Caco-2 (cell line): ENCODE data around the gene MUC5AC. TPM values are rescaled to one million over a fixed set of nuclear protein-coding genes. Genes with fewer than 3 reads are reported as not detected.
"Not testable (repeated sequence)": the region's sequence is repeated elsewhere in the genome, so short reads cannot be mapped to it uniquely, and the experiment has no call there.

ENCODE experiments used
- BruUV-seq: library from RNA; stranded (reverse); fragments of 400-500 nt; replicated peaks from 2 replicates; lab custom pipeline; 2021; lab: Mats Ljungman, UMichigan
- CTCF ChIA-PET: fragments of 300-600 bp; sonication (Branson Sonifier 250); formaldehyde crosslinking; loops from one replicate; lab custom pipeline; 2022; ENCODE audit warnings: antibody characterized with exemption; lab: Charles Lee
- POLR2A ChIA-PET: fragments of 300-600 bp; sonication (Branson Sonifier 250); formaldehyde crosslinking; loops from one replicate; lab custom pipeline; 2022; ENCODE audit warnings: antibody characterized with exemption; lab: Charles Lee
- DNase-seq, 2 experiments: peaks; one replicate each; pipeline versions ENCODE4 v3.0.0 to v3.0.0-alpha.2; 2020 to 2022
- H3K27me3 ChIP-seq: replicated peaks from 2 replicates; pipeline ENCODE4 v1.6.0; 2011; ENCODE audit warnings: low read length; ENCODE audit not compliant: control insufficient read depth, insufficient read depth
- H3K36me3 ChIP-seq: 2 replicates; pipeline ENCODE4 v1.5.1; 2011; ENCODE audit warnings: low read length; ENCODE audit not compliant: control insufficient read depth, insufficient read depth
- H3K4me1 ChIP-seq: fragments of 250-450 bp; sonication (Bioruptor Pico); 2 replicates; pipeline ENCODE4 v1.5.1; 2020; ENCODE audit warnings: mild to moderate bottlenecking
- H3K4me3 ChIP-seq: 2 replicates; pipeline ENCODE4 v1.5.1; 2011; ENCODE audit warnings: low read depth, mild to moderate bottlenecking, control low read depth, low read length
- H3K9me3 ChIP-seq: fragments of 250-450 bp; sonication (Bioruptor Pico); 2 replicates; pipeline ENCODE4 v1.5.1; 2020; ENCODE audit warnings: mild to moderate bottlenecking, moderate library complexity
- H3K27ac Mint-ChIP-seq: one replicate; pipeline ENCODE4 v1.8.0; 2022; ENCODE audit warnings: mixed read lengths; ENCODE audit not compliant: unreplicated experiment
- H3K27me3 Mint-ChIP-seq: one replicate; pipeline ENCODE4 v1.8.0; 2022; ENCODE audit warnings: mixed read lengths; ENCODE audit not compliant: insufficient read depth, unreplicated experiment
- H3K36me3 Mint-ChIP-seq: one replicate; pipeline ENCODE4 v1.8.0; 2022; ENCODE audit warnings: mild to moderate bottlenecking, mixed read lengths; ENCODE audit not compliant: insufficient read depth, unreplicated experiment
- H3K4me1 Mint-ChIP-seq: one replicate; pipeline ENCODE4 v1.8.0; 2022; ENCODE audit warnings: low read depth, mixed read lengths; ENCODE audit not compliant: unreplicated experiment
- H3K4me3 Mint-ChIP-seq: one replicate; pipeline ENCODE4 v1.8.0; 2022; ENCODE audit warnings: mild to moderate bottlenecking, moderate library complexity, mixed read lengths; ENCODE audit not compliant: unreplicated experiment
- H3K9me3 Mint-ChIP-seq: one replicate; pipeline ENCODE4 v1.8.0; 2022; ENCODE audit warnings: mixed read lengths; ENCODE audit not compliant: unreplicated experiment
- CTCF ChIP-seq, 2 experiments: fragments of 200-600 bp in 1 of 2; IDR thresholded peaks; 1 replicate in 1 of 2; 2 replicates in 1 of 2; pipeline versions ENCODE4 v1.5.1 to v1.8.0; 2011 to 2022; ENCODE audit warnings: antibody characterized with exemption in 1 of 2, control low read depth in 1 of 2, inconsistent platforms in 1 of 2, low read depth in 1 of 2, low read length in 1 of 2, mild to moderate bottlenecking in 1 of 2, moderate library complexity in 1 of 2; ENCODE audit not compliant: insufficient read depth in 1 of 2, severe bottlenecking in 1 of 2, unreplicated experiment in 1 of 2
- intact Hi-C: fragments of 100-400 bp; cut with micrococcal nuclease; formaldehyde crosslinking; loops from one replicate; pipeline ENCODE4 v1.10.0; 2022; ENCODE audit not compliant: unreplicated experiment
- total RNA-seq: library from RNA; stranded (reverse); gene quantifications from 2 replicates; pipeline ENCODE4 v1.2.3, GENCODE V29; 2022

The MUC5AC gene
- total RNA-seq, 1 experiment from 2014 or later: 0.25 TPM

GRCh38 chr11:1112351-1113191, 45.2 kb upstream of the MUC5AC start:
- POLR2A ChIA-PET: no interaction called here
- peaks cover 7% of the 10 kb centered on the region for H3K4me1 Mint-ChIP-seq
- CTCF ChIA-PET: no interaction called here
- no peak for TF ChIP-seq CTCF (IDR thresholded peaks at IDR 0.05; ENCODE audit: insufficient read depth in 1 of 2, low read depth in 1 of 2, low read length in 1 of 2, severe bottlenecking in 1 of 2, unreplicated experiment in 1 of 2)
- H3K4me3 Mint-ChIP-seq: no peak overlapping the region
- no peaks in the 10 kb centered on the region for H3K36me3 ChIP-seq
- peaks cover 3% of the 10 kb centered on the region for H3K27me3 Mint-ChIP-seq
- peak in 1 of 2 experiments; percentile 31 for DNase-seq
- intact Hi-C loops: loop anchor here (5.0 to 10.0 kb wide), 2 partner anchors 122 to 460 kb away; partner anchors contain the start of gene DUSP8
- H3K9me3 Mint-ChIP-seq: peaks cover 10% of the 10 kb centered on the region
- no peak overlapping the region for H3K27ac Mint-ChIP-seq
- peaks cover 7% of the 10 kb centered on the region; the same call in 1 of the 2 replicates for H3K9me3 ChIP-seq
- H3K27me3 ChIP-seq: no peaks in the 10 kb centered on the region
- H3K4me3 ChIP-seq: no peak overlapping the region
- no TSS peak for BruUV-seq
- H3K4me1 ChIP-seq: no peaks in the 10 kb centered on the region
- H3K36me3 Mint-ChIP-seq: peaks cover 5% of the 10 kb centered on the region

DNA sequence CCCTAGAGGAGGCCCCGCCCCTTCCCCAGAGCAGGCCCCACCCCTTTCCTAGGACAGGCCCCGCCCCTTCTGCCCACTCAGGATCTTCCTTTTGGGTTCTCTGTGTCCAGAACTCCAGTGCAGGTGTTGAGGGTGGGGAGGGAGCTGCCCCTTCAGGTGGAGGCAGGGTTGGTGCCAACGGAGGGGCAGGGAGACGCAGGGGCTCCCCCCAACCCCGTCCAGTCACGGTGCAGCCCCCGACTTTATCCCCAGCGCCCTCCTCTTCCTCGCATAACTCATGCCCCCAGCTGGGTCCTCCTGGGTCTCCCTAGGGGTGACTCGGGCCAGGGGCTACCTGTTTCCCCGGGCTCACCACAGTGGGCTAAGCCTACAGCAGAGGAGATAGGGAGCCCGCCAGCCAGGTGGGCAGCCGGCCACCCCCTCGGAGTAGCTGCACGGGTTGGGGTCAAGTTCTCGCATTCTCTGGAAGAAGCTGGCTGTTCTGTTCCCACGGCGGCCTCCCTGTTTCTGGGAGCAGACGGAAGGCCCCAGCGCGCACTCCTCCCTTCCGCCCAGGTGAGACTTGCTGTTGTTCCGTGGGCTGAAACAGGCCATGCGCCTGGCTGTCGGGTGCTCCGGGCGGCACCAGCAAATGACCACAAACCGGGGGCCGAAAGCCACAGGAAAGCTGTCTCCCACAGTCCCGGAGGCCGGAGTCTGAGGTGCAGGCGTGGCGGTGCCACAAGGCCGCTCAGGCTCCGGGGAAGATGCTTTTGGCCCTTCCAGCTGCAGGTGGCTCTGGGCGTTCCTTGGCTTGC, 44.1 kb upstream of the MUC5AC start:
- Histone ChIP-seq H3K9me3 (peaks cover 7% of the 10 kb centered on the region; the same call in 1 of the 2 replicates), H3K4me3 (no peak overlapping the region), H3K4me1 (no peaks in the 10 kb centered on the region), H3K36me3 (no peaks in the 10 kb centered on the region), H3K27me3 (no peaks in the 10 kb centered on the region)
- TF ChIP-seq CTCF (IDR thresholded peaks at IDR 0.05; ENCODE audit: insufficient read depth in 1 of 2, low read depth in 1 of 2, low read length in 1 of 2, severe bottlenecking in 1 of 2, unreplicated experiment in 1 of 2): no peak
- peak in 1 of 2 experiments; percentile 32 for DNase-seq
- ChIA-PET POLR2A (no interaction called here), CTCF (interaction anchor here (0.6 to 0.7 kb wide), 2 partner anchors 54 to 93 kb away, joined by 3 to 12 read pairs; no protein-coding TSS in a partner anchor)
- peaks cover 5% of the 10 kb centered on the region for H3K36me3 Mint-ChIP-seq
- BruUV-seq: no TSS peak
- H3K4me3 Mint-ChIP-seq: no peak overlapping the region
- peaks cover 3% of the 10 kb centered on the region for H3K27me3 Mint-ChIP-seq
- peaks cover 7% of the 10 kb centered on the region for H3K4me1 Mint-ChIP-seq
- intact Hi-C loops: loop anchor here (2.0 to 10.0 kb wide), 3 partner anchors 121 to 459 kb away; partner anchors contain the start of gene DUSP8
- H3K9me3 Mint-ChIP-seq: peaks cover 10% of the 10 kb centered on the region
- no peak overlapping the region for H3K27ac Mint-ChIP-seq

GRCh38 chr11:1115292-1115691, 42.5 kb upstream of the MUC5AC start:
- H3K27me3 ChIP-seq, H3K9me3 Mint-ChIP-seq, H3K27me3 Mint-ChIP-seq, H3K36me3 Mint-ChIP-seq, BruUV-seq, H3K4me3 Mint-ChIP-seq, CTCF ChIA-PET, POLR2A ChIA-PET, H3K4me1 Mint-ChIP-seq, H3K4me1 ChIP-seq, DNase-seq, H3K9me3 ChIP-seq, H3K27ac Mint-ChIP-seq, H3K36me3 ChIP-seq, H3K4me3 ChIP-seq: not testable (repeated sequence)
- intact Hi-C loops: loop anchor here (2.0 to 10.0 kb wide), 2 partner anchors 120 to 400 kb away; no protein-coding TSS in a partner anchor
